ENCODE results near the gene STK39.

DNA sequence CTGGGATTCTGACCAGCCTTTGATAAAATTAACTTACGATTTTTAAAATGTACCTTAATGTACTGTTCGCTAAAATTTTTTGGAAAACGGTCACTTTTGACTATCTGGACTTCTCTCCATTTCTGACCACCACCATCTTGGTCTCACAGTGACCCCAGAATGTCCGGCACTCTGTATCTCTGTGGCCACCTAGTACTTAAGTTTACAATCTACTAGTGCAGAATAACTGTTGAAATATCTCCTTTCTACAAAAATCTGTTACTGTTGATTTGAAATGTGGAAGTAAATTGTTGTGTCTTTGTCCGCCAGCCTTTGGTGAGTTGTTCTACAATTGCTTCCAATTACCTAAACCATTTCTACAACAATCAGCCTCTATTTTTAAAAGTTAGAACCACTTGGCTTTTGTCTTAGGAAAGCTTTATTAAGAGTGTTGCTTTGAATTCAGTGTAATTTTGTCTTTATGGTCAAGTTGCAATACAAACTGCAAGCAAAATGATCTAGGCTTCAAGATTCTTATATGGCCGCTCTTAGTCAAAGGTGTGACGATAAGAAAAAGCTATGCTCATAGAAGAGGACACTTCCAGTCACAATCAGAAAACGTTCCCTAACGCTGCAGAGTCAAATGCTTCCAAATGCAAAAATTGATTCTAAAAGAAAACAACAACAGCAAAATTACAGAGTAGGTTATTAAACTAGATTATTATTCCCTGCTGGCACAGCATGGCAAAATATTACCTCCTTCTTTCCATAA lies 283.3 kb downstream of the STK39 start:
- no peak for TF ChIP-seq EZH2 (IDR thresholded peaks at IDR 0.05; ENCODE audit: borderline replicate concordance, insufficient read depth, low read depth, low read length, poor library complexity, severe bottlenecking)
- no peak for TF ChIP-seq CTCF (IDR thresholded peaks at IDR 0.05)

Data from B cell (primary cell).